Body of pancreas (tissue), 4 donors: ENCODE results near the gene IL1RAPL2. TPM values are rescaled to one million over a fixed set of nuclear protein-coding genes. Genes with fewer than 3 reads are reported as not detected.

Source experiments
- ATAC-seq: fragments of 150-250 bp; one replicate; pipeline ENCODE4 v1.9.1; 2016
- DNase-seq, 4 donors: peaks; one replicate each; pipeline ENCODE4 v3.0.0-alpha.2; 2019
- H3K27ac ChIP-seq, 4 donors: fragments of 200-600 bp; sonication (generic); 1 replicate in 3 of 4; 2 replicates in 1 of 4; pipeline versions ENCODE4 v1.5.1 to v1.6.1; 2016 to 2019; ENCODE audit warnings: mild to moderate bottlenecking in 1 of 4, mixed read lengths in 1 of 4, moderate library complexity in 1 of 4
- H3K27me3 ChIP-seq, 2 donors: fragments of 200-600 bp; sonication (generic); one replicate each; pipeline ENCODE4 v1.6.0; 2016; ENCODE audit warnings: mild to moderate bottlenecking in 1 of 2
- H3K36me3 ChIP-seq, 2 donors: fragments of 200-600 bp; sonication (generic); replicated peaks in 1 of 2; 2 replicates each; pipeline ENCODE4 v1.5.1; 2016; ENCODE audit warnings: low read depth in 2 of 2; ENCODE audit not compliant: insufficient read depth in 1 of 2
- H3K4me1 ChIP-seq: fragments of 200-600 bp; sonication (generic); one replicate; pipeline ENCODE4 v1.6.0; 2016
- H3K4me3 ChIP-seq, 2 donors: fragments of 200-600 bp; sonication (generic); 1 replicate in 1 of 2; 2 replicates in 1 of 2; pipeline ENCODE4 v1.5.1; 2016 to 2019
- H3K9me3 ChIP-seq, 3 donors: fragments of 200-600 bp; sonication (generic); 1 replicate in 2 of 3; 2 replicates in 1 of 3; pipeline ENCODE4 v1.5.1; 2016
- POLR2A ChIP-seq, 3 donors: fragments of 450-650 bp; IDR thresholded peaks; one replicate each; pipeline ENCODE4 v1.6.1; 2016; ENCODE audit warnings: antibody characterized with exemption in 3 of 3, mild to moderate bottlenecking in 2 of 3
- WGBS, 2 donors: methylation state at CpG; one replicate each; pipeline ENCODE4 v1.1.5; 2017; 5-methylcytosine and 5-hydroxymethylcytosine counted together
- intact Hi-C: fragments of 100-400 bp; cut with DNase I; formaldehyde crosslinking; loops from one replicate; pipeline ENCODE4 v1.15.1; 2023
- total RNA-seq, 2 donors: library from RNA; depleted of rRNA; stranded (reverse); fragments of >200 nt; gene quantifications; one replicate each; pipeline ENCODE4 v1.1.0, GENCODE V29; 2016
- TF ChIP-seq, protein P1 (sequence below), 7 experiments: fragments of 450-650 bp in 4 of 7; fragments of 200-600 bp in 3 of 7; sonication (generic) in 3 of 7; IDR thresholded peaks; one replicate each; pipeline ENCODE4 v1.5.1; 2016 to 2019; ENCODE audit warnings: antibody characterized with exemption in 7 of 7

Gene IL1RAPL2
- total RNA-seq, 2 donors from 2014 or later: not detected

DNA sequence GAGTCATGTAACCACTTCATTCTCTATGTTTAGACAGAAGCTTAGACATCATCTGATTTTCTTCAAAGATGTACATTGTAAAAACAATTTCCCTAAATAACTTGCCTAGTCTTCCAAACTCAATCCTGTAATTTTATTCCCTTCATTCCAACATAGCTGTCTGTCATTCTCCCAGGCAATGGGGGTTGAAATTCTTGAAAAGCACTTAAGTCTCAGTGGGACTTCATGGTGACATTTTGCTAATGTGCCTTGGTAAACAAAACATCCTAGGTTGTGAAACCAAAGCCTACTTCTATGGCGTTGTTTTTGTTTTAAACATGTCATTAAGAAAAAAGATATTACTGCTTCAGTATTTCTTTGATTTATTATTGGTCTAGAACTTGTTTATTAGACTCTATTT lies 1134.3 kb downstream of the IL1RAPL2 start:
- no peak overlapping the region for H3K4me3 ChIP-seq
- DNase-seq (no peak), ATAC-seq (no peak)
- 28 to 50% methylated on average over 1 of the region's 1 CpG for WGBS, 2 donors
- no peaks in the 10 kb centered on the region for H3K9me3 ChIP-seq
- intact Hi-C loops: no loop called here
- H3K27me3 ChIP-seq: no peaks in the 10 kb centered on the region
- H3K4me1 ChIP-seq: no peaks in the 10 kb centered on the region
- no peak for TF ChIP-seq POLR2A (IDR thresholded peaks at IDR 0.05)
- TF ChIP-seq, protein P1, sequence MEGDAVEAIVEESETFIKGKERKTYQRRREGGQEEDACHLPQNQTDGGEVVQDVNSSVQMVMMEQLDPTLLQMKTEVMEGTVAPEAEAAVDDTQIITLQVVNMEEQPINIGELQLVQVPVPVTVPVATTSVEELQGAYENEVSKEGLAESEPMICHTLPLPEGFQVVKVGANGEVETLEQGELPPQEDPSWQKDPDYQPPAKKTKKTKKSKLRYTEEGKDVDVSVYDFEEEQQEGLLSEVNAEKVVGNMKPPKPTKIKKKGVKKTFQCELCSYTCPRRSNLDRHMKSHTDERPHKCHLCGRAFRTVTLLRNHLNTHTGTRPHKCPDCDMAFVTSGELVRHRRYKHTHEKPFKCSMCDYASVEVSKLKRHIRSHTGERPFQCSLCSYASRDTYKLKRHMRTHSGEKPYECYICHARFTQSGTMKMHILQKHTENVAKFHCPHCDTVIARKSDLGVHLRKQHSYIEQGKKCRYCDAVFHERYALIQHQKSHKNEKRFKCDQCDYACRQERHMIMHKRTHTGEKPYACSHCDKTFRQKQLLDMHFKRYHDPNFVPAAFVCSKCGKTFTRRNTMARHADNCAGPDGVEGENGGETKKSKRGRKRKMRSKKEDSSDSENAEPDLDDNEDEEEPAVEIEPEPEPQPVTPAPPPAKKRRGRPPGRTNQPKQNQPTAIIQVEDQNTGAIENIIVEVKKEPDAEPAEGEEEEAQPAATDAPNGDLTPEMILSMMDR (IDR thresholded peaks at IDR 0.05): no peak
- no peaks in the 10 kb centered on the region for H3K36me3 ChIP-seq
- H3K27ac ChIP-seq: no peak overlapping the region

DNA sequence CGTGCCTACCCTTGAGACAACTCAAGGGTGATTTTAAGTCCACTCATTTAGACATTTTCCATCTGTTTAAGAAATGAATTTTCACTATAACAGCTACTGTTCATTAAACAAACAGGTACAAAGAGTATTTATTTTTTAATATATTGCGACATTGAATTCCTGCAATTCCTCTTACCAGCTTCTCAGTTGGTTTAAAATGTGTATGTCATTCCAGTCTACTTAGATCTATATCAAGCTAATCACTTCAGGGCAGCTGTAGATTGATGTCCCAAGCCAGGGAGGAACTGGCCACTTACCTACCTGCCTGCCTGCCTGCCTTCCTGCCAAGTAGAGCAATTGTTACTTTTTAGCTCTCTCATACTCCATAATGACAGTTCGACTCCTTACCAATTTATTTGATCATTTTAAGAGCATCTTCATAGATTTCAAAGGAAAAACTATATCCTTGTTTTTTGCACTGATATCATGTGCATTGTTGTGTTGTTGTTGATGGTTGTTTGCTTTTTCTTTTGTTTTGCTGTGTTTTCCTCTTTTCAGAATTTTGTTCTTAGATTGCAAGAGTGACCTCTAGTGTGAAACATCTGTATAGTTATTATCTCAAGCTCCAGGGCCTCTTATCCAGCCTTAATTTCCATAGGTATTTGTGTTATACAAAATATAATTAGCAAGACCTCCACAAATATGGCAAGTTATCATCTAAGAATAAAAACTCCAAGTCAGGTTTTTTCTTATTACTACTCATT lies 1135.5 kb downstream of the IL1RAPL2 start:
- Histone ChIP-seq H3K27ac (no peak overlapping the region), H3K9me3 (no peaks in the 10 kb centered on the region), H3K36me3 (no peaks in the 10 kb centered on the region), H3K4me3 (no peak overlapping the region), H3K4me1 (no peaks in the 10 kb centered on the region), H3K27me3 (no peaks in the 10 kb centered on the region)
- ATAC-seq (no peak), DNase-seq (no peak)
- TF ChIP-seq, protein P1 (IDR thresholded peaks at IDR 0.05): no peak
- TF ChIP-seq POLR2A (IDR thresholded peaks at IDR 0.05): no peak
- intact Hi-C loops: no loop called here
- 41 to 56% methylated on average over 3 of the region's 3 CpGs for WGBS, 2 donors

DNA sequence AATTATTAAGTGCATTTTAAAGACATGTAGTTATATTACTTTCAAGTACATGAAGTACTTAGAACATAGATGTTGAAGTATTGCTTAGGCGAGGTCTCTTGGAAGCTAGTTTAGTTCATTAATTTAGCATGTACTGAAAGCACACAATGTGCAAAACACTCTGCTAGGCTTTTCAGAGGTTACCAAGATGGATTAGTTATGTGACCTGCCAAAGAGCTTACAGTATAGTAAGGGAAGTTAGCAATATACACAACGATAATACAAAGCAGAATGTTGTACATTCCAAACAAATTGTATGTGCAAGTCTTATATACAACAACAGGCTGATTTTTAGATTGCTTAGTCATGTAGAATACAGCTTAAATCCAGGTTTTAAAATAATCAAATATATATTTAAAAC lies 1137.9 kb downstream of the IL1RAPL2 start:
- DNase-seq (no peak), ATAC-seq (no peak)
- H3K4me3 ChIP-seq: no peak overlapping the region
- 49 to 64% methylated on average over 2 of the region's 2 CpGs for WGBS, 2 donors
- no peaks in the 10 kb centered on the region for H3K4me1 ChIP-seq
- intact Hi-C loops: no loop called here
- TF ChIP-seq, protein P1 (IDR thresholded peaks at IDR 0.05): no peak
- TF ChIP-seq POLR2A (IDR thresholded peaks at IDR 0.05): no peak
- no peaks in the 10 kb centered on the region for H3K36me3 ChIP-seq
- no peaks in the 10 kb centered on the region for H3K27me3 ChIP-seq
- no peaks in the 10 kb centered on the region for H3K9me3 ChIP-seq
- H3K27ac ChIP-seq: no peak overlapping the region

DNA sequence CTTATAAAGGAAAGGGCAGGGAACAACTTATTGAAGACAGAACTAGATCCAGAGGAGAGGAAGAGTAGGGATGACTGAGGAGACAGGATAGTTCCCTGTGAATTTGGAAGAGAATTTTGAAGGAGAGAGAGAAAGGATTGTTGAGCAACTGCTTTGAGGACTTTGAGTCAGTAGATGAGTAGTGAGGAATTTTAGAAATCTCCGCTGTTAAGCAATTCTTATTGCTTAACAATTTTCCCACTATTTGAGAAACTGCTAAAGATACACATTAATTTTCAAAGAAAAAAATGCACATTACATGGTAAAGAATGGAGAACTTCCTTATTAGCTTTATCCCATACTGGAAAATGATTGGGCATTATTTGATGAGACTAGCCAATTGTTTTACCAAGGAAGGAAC lies 1140.0 kb downstream of the IL1RAPL2 start:
- Histone ChIP-seq H3K4me3 (no peak overlapping the region), H3K27me3 (no peaks in the 10 kb centered on the region), H3K36me3 (no peaks in the 10 kb centered on the region), H3K27ac (no peak overlapping the region), H3K4me1 (no peaks in the 10 kb centered on the region), H3K9me3 (no peaks in the 10 kb centered on the region)
- intact Hi-C loops: no loop called here
- TF ChIP-seq POLR2A (IDR thresholded peaks at IDR 0.05): no peak
- TF ChIP-seq, protein P1 (IDR thresholded peaks at IDR 0.05): no peak
- ATAC-seq: no peak
- 80 to 90% methylated on average over 1 of the region's 1 CpG for WGBS, 2 donors
- DNase-seq: no peak

DNA sequence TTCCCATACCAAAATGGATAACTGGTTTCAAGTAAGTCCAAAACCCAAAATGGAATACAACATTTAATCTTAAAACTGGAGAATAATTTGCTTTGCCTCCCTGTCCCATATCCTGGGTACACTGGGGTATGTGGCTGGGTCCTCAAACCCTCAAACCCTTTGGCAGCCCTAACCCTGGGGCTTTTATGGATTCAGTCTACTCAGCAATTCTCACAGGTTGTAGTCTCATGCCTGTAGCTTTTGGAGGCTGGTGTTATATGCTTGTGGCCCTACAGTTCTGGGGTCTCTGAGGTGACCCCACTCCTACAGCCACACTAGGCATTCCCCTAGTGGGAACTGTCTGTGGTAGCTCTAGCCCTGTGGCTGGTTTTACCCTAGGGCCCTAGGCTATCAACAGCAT lies 1145.8 kb downstream of the IL1RAPL2 start:
- H3K27ac ChIP-seq: no peak overlapping the region
- TF ChIP-seq, protein P1 (IDR thresholded peaks at IDR 0.05): no peak
- no peak for TF ChIP-seq POLR2A (IDR thresholded peaks at IDR 0.05)
- no peak for ATAC-seq
- no peaks in the 10 kb centered on the region for H3K27me3 ChIP-seq
- no peak overlapping the region for H3K4me3 ChIP-seq
- no peaks in the 10 kb centered on the region for H3K9me3 ChIP-seq
- no peak for DNase-seq
- intact Hi-C loops: no loop called here
- no peaks in the 10 kb centered on the region for H3K4me1 ChIP-seq
- H3K36me3 ChIP-seq: no peaks in the 10 kb centered on the region
